ENCODE data around the gene SDE2.
"Not testable (repeated sequence)": the region's sequence is repeated elsewhere in the genome, so short reads cannot be mapped to it uniquely, and the experiment has no call there.

SDE2 gene

DNA sequence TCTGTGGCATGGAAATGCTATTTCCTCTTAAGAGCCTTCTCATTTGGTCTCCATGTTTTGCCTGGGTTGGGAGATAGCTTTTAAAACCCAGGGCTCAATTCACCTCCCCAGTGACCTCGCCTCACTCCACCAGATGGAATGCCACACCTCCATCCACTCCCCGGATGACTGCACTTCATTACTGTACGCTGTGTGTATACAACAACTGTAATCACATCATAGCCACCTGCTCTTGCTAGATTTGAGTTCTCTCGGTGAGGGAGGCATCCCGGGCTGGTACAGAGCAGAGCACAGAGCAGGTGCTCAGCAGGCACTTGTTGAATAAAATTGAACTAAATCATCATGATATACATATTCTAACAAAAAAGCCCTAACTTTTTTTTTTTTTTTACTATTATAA is 26.0 kb downstream of the SDE2 start:
- no peak for DNase-seq

DNA sequence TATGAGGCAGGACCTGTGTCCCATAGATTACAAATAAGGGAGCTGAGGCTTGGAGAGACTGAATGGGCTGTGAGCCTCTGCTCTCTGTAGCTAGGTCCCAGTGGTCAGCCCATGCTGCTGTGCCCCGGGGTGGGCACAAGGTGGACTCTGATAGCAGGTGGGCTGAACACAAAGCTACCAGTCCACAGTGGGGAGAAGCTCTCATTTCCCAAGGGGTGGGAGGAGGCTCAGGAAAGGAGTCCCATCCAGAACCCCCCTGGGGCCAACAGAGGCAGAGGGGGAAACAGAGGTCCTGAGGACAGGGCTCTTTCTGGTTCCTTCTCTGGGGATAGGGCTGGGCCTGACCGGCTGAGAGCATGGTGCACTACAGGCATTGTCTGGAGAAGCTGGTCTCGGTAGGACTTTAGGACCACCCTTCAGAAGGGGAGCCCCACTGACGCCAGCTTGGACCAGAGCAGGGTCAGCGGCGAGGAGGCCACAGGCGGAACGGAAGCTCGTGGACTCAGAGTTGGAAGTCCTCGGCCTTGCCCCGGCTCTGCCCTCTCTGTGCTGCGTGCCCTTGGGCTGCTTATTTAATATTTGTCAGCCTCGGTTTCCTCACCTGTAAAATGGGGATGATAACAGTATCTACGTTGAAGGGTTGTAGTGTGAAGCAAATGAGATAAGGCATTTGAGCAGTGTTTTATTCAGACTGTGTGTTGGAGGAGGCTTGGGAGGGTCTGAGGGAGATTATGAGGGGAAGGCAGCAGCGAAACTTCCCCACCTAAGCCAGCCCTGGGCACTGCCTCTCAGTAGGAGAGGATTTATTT is 26.6 kb downstream of the SDE2 start:
- DNase-seq = no peak

DNA sequence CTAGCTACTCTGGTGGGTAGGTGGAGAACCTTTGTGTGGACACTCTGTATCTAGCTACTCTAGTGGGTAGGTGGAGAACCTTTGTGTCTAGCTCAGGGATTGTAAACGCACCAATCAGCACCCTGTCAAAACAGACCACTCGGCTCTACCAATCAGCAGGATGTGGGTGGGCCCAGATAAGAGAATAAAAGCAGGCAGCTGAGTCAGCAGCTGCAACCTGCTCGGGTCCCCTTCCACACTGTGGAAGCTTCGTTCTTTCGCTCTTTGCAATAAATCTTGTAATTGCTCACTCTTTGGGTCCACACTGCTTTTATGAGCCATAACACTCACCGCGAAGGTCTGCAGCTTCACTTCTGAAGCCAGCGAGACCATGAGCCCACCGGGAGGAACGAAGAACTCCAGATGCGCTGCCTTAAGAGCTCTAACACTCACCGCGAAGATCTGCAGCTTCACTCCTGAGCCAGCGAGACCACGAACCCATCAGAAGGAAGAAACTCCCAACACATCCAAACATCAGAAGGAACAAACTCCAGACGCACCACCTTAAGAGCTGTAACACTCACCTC is 28.5 kb downstream of the SDE2 start:
- DNase-seq = not testable (repeated sequence)

DNA sequence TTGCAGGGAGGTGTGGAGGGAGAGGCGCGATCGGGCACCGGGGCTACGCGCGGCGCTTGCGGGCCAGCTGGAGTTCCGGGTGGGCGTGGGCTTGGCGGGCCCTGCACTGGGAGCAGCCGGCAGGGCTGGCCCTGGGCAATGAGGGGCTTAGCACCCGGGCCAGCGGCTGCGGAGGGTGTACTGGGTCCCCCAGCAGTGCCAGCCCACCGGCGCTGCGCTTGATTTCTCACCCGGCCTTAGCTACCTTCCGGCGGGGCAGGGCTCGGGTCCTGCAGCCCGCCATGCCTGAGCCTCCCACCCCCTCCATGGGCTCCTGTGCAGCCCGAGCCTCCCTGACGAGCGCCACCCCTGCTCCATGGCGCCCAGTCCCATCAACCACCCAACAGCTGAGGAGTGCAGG is 29.4 kb downstream of the SDE2 start:
- DNase-seq = peak; percentile 35

- DNase-seq = peak; percentile 13
Measured at GRCh38 chr1:225965231-225965630, 33.9 kb downstream of the SDE2 start.

DNA sequence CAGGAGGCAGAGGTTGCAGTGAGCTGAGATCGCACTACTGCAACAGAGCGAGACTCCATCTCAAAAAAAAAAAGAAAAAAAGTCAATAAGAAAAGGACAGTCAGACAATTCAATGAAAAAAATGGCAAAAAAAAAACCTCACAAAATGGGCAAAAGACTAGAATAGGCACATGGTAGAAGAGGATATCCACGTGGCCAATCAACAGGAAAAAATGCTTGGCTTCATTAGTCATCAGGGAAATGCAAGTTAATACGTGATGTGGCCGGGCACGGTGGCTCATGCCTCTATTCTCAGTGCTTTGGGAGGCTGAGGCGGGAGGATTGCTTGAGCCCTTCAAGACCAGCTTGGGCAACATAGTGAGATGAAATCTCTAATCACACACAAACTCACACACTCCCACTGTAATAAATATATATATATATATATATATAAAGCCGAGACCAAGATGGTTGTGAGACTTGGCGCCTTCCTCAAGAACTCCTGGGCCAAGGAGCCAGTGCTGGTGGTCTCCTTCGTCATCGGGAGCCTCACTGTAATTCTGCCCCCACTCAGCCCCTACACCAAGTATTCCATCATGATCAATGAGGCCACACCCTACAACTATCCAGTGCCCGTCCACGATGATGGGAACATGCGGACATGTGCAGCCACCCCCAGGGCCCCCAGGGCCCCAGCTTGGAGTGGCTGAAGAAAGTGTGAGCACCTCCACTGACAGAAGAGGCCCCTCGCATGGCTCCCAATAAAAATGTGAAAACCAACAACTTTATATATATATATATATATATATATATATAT is 35.2 kb downstream of the SDE2 start:
- DNase-seq = peak; percentile 31

GRCh38 chr1:225962440-225962975 is 36.6 kb downstream of the SDE2 start:
- peak; percentile 74 for DNase-seq

GRCh38 chr1:225961659-225962439 is 37.3 kb downstream of the SDE2 start:
- peak; percentile 11 for DNase-seq

- no peak for DNase-seq
Measured at GRCh38 chr1:225958041-225958440, 41.1 kb downstream of the SDE2 start.

- DNase-seq = no peak
Measured at GRCh38 chr1:225954753-225955152, 44.4 kb downstream of the SDE2 start.

- DNase-seq = no peak
Measured at GRCh38 chr1:225953315-225953714, 45.8 kb downstream of the SDE2 start.

DNA sequence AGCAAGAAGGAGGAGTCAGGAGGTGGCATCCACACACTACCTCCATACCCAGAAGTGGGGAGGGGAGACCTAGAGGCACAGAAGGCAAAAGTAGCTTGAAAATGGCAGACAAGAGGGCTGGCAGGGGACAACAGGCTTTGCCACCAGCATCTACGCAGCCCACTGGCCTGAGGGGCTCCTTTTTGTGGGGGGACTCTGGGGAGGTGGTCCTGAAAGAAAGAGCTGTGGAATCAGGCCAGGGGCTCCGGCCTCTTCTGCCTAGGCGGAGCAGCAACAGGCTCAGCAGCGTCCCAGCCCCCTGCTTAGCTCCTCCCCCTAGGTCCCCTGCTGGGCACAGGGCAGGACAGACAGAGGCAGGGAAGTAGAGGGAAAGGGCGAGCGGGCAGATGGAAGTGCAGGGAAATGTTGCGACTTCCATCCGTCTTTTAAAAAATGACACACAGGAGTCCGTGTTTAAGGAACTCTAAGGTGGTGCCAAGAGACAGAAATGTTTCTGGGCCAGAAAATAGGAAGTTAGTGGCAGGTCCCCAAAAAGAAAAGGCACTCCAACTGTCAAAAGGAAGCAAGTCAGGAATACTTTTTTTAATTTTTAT is 48.1 kb downstream of the SDE2 start:
- no peak for DNase-seq

GRCh38 chr1:225949041-225949440 is 50.1 kb downstream of the SDE2 start:
- no peak for DNase-seq

- DNase-seq = no peak
Measured at GRCh38 chr1:225946803-225947202, 52.3 kb downstream of the SDE2 start.

DNA sequence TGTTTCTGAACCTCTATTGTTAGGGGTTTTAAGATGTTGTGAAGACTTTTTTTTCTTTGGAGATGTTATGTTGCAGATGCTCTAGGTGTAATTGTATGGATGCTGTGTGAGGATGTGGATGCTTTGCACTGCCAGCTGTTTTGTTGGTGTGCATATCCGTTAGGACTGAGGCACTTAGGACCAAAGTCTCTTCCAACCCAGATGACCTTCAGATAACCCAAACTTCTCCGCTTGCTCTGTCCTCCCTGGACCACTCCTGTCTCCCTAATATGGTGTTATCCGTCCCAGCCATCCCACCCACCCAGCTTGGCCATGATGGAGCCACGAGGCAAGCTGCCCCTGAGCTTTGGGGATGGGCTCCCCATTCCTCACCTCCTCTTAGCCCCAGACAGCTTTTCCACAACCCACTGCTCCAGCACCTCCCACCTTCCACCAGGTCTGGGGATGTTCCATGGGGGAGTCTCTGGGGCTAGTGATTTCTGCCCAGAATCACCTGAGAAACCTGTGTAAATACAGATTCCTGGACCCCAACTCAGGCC is 53.0 kb downstream of the SDE2 start:
- DNase-seq = no peak

- DNase-seq = no peak
Measured at GRCh38 chr1:225945564-225945963, 53.6 kb downstream of the SDE2 start.

DNA sequence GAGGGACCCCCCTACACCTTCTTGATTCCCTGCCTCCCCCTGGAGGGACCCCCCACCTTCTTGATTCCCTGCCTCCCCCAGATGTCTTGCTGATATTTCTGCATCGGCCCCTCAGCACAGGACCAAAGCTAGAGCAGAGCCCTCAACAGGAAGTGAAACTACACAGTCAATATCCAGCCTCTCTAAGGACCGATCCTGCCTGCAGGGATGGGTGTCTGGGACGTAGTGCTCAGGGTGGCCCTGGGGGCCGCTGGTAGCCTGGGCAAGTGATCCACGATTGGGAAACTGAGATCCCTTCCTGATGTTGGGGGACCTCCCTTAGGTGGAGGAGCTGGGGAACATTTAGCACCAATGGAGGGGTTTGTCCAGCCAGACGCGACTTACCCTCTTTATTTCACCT is 54.2 kb downstream of the SDE2 start:
- no peak for DNase-seq

GRCh38 chr1:225944387-225944786 is 54.8 kb downstream of the SDE2 start:
- DNase-seq = no peak

DNA sequence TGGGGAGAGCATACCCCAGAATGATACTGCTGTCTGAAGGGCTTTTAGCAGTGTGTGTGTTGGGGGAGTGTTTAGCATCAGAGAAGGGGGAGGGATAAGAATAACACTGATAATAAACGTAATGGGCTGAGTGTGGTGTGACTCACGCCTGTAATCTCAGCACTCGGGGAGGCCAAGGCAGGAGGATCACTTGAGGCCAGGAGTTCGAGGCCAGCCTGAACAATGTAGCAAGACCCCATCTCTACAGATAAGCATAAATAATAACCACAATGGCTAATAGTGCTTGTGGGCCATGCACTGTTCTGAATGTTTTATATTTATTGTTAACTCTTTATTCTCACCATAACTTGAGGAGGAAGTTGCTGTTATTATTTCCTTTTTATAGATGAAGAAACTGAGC is 55.6 kb downstream of the SDE2 start:
- DNase-seq = no peak

DNA sequence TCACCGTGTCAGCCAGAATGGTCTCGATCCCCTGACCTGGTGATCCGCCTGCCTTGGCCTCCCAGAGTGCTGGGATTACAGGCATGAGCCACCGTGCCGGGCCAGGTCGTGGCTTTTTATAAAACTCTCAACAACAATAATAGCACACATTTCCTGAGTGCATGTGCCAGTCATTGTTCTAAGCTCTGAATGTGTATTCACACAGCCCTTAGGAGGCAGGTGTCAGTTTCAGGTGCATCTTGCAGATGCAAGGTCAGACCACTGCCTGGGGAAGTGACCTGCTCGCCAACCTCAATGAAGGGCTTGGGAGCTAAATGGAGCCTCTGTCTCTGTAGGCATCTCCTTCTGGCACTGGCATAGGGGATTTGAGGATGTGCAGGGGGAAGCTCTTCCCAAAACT is 56.6 kb downstream of the SDE2 start:
- no peak for DNase-seq

GRCh38 chr1:225941942-225942222 is 57.3 kb downstream of the SDE2 start:
- DNase-seq = no peak

DNA sequence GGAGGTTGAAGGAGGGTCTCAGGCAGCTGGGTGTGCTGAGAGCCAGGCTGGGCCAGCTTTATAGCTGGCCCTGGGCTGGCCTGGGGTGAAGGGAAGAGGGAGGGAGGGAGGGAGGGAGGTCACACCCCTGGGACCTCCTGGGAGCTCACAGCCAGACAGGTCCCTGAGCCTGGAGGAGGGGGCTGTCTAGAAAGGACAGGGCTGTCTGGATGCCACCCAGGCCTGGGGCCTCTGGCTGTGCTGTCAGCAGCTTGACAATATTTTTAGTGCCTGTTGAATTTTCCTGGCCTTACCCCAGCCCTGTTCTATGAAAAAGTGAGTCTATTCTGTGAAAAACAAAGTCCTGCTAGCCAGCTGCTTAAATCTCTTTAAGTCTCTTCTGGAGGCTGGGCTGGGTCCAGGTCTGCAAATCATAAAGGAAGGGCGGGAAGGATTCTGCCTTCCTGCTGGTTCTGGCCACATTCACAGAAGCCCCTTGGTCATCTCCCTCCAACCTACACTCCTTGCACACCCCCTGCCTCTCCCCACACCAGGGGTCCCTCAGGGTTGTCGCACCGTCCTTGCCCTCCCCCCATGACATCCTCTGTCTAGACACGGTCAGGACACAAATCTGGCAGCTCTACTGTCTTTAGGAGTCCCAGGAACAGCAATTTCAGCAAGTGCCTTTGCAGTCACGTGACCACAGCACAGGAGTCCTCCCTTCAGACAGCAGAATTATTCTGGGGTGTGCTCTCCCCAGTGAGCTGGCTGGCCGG is 57.8 kb downstream of the SDE2 start, which contains the start of gene LEFTY2:
LEFTY2 (minus strand) TSS at position 34 of the 755 bp plus-strand sequence. CDS start 80 bp downstream, outside the sequence.
- peak; percentile 81 for DNase-seq
